Measurements from ENCODE around the gene NBR1.
"Not testable (repeated sequence)": the region's sequence is repeated elsewhere in the genome, so short reads cannot be mapped to it uniquely, and the experiment has no call there.

Gene NBR1

DNA sequence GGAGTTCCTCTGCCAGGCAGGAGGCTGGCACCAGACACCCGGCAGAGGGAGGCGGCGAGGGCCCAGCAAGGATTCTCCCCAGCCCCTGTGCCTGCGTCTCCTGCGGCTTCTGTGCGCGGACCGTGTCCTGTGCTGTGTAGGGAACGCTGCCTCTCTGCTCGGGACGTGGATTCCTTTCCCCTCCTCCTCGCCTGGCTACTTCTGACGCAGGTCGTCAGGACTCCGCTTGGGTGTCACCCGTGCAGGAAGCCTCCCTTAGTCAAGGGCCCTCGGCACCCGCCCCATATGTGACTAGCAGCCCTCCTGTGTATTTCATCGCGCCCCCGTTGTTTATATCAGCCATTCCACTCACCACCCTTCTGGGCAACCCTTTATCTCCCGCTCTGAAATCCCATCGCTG lies 75.4 kb downstream of the NBR1 start:
- DNase-seq (ENCODE audit: low read depth in 2 of 2), result not testable (repeated sequence)

Data from stimulated activated CD4-positive, alpha-beta T cell treated with anti-CD3 and anti-CD28 coated beads, Interleukin-4, amount 100 ng/mL, for 48 hours (primary cell).